NCI-H2196 treated with DMSO at 0.1 percent for 48 hours (cell line): ENCODE measurements around the gene RAB33A.

Source experiments
- DNase-seq: peaks from one replicate; lab custom pipeline; 2025; ENCODE audit not compliant: unreplicated experiment; lab: John Stamatoyannopoulos, UW

Gene RAB33A

GRCh38 chrX:130172127-130172845 lies 524 bp downstream of the RAB33A start:
- DNase-seq = no peak

- no peak for DNase-seq
Measured at GRCh38 chrX:130173190-130173895, 1.6 kb downstream of the RAB33A start.

- no peak for DNase-seq
Measured at GRCh38 chrX:130174045-130174704, 2.4 kb downstream of the RAB33A start.

GRCh38 chrX:130174937-130175336 lies 3.2 kb downstream of the RAB33A start:
- no peak for DNase-seq

- DNase-seq = no peak
Measured at GRCh38 chrX:130176354-130176776, 4.6 kb downstream of the RAB33A start.

- DNase-seq = no peak
Measured at GRCh38 chrX:130176942-130177341, 5.2 kb downstream of the RAB33A start.

- DNase-seq = no peak
Measured at GRCh38 chrX:130179170-130179569, 7.4 kb downstream of the RAB33A start.

GRCh38 chrX:130179579-130180215 lies 7.9 kb downstream of the RAB33A start:
- no peak for DNase-seq

GRCh38 chrX:130184168-130184567 lies 12.4 kb downstream of the RAB33A start:
- no peak for DNase-seq

GRCh38 chrX:130184857-130185256 lies 13.1 kb downstream of the RAB33A start:
- DNase-seq = no peak

- no peak for DNase-seq
Measured at GRCh38 chrX:130186651-130187050, 14.9 kb downstream of the RAB33A start.

GRCh38 chrX:130190801-130191200 lies 19.0 kb downstream of the RAB33A start:
- DNase-seq = no peak

GRCh38 chrX:130196466-130196865 lies 24.7 kb downstream of the RAB33A start:
- DNase-seq = no peak

- DNase-seq = no peak
Measured at GRCh38 chrX:130197464-130197863, 25.7 kb downstream of the RAB33A start.

- DNase-seq = no peak
Measured at GRCh38 chrX:130204647-130205046, 32.9 kb downstream of the RAB33A start.

- no peak for DNase-seq
Measured at GRCh38 chrX:130211415-130212186, 39.8 kb downstream of the RAB33A start.

- no peak for DNase-seq
Measured at GRCh38 chrX:130212371-130212770, 40.6 kb downstream of the RAB33A start.

GRCh38 chrX:130213376-130213775 lies 41.6 kb downstream of the RAB33A start:
- DNase-seq = no peak

GRCh38 chrX:130216320-130216719 lies 44.6 kb downstream of the RAB33A start:
- DNase-seq = no peak

GRCh38 chrX:130224810-130225209 lies 53.0 kb downstream of the RAB33A start:
- no peak for DNase-seq

- no peak for DNase-seq
Measured at GRCh38 chrX:130228871-130229270, 57.1 kb downstream of the RAB33A start.
